Stromal cell of bone marrow (primary cell): ENCODE results near the gene EFCAB9.

Source experiments
- DNase-seq: peaks from one replicate; pipeline ENCODE4 v3.0.0-alpha.2; 2012; ENCODE audit warnings: low read depth

The EFCAB9 gene

DNA sequence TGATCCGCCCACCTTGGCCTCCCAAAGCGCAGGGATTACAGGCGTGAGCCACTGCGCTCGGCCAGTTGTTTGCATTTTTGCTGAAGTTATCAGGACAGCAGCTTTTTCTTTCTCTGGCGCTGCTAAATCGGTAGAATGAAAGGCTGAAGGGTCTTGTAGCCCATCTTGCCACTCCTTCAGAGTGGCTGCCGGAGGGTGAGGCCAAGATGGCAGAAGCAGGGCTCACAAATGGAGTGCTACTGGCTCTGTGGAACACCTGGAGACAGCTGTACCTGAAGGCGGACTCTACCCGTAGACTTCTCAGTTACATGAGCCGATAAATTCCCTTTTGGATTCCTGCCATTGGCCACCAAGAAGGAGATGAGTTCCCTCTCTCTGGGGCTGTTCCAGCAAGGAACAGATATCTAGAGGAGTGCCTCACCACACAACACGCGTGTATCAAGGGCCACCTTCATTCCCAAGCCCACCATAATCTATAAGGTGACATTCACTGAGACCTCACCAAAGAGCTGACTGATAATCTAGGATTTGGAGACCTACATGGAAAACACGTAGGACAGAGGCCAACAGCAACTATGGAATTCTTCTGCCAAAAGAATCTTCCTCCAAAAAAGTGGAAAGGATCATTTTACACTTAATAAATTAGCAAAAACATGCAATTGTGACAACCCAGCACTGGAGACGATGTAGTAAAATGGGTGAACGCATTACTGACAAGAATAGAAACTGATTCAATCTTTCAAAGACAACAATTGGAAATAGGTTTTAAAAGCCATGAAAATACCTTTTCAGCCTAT lies 27.7 kb upstream of the EFCAB9 start:
- no peak for DNase-seq

DNA sequence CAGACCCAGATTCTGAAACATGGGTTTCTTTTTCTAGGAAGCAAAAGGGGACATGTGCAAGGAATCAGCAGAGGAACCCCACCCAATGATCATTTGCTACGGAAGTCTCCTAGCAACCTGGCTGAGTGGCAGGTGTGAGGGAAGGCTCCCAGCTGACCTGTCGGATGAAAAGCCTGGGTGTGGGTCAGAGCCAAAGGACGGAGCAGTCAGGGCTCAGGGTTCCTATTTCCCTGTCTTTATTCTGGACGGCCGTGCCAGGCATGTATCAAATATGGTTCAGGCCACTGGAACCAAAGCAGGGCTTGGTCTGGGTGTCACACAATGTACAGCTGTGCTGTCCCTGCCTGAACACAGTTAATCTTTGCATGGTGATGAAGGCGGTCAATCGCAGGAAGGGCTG lies 26.1 kb upstream of the EFCAB9 start:
- DNase-seq: no peak

DNA sequence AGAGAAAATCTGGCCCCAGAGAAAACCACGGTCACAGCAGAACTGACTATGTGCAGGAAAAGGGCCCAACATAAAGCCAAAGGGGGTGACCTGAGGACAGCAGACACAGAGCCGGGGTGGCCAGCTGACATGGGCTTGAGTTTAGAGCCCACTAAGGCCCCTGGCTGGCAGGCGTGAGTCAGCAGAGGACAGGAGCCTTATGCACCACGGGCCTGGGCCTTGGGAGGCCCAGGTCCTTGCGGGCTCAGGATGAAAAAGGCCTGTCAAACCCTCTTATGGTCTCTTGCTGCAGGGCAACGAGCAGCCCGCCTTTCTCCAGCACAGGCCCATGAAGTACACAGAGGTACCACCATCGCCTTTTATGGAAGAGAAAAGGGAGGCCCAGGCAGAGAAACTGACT lies 25.7 kb upstream of the EFCAB9 start:
- no peak for DNase-seq

DNA sequence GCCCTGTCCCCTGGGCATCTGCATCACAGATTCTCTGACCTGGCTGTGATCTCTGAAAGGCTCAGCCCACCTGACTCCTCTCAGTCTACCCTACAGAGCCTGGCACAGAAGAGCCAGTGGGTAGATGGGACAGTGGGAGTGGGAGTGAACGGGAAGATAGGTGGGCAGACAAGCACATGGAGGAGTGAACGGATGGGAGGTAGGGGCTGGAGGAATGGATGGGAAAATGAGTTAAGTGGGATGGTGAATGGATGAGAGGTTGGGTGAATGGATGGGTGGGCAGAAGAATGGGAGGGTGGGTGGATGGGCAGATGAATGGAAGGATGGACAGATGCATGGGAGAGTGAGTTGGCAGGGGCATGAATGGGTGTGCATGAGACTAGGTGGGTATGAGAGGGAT lies 24.8 kb upstream of the EFCAB9 start:
- no peak for DNase-seq

DNA sequence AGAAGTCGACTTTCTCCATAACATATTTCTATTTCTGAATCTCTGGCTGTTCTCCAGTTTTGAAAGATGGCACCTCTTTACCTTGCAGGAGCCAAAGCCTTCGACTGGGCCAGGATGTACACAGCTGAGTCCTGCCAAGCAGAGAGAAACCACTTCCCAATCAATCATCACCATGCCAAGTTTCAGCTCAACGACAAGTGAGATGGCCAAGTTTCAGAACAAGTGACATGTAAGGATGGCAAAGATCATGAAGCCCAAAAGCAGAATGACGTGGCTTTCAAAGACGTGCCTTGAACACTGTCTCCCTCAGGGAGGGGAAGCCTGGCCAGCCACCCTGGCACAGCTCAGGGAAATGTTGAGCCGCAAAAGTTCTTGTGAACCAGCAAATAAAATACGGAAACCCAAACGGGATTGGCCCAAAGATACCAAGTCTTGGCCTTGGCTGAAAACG lies 23.7 kb upstream of the EFCAB9 start:
- DNase-seq: no peak

DNA sequence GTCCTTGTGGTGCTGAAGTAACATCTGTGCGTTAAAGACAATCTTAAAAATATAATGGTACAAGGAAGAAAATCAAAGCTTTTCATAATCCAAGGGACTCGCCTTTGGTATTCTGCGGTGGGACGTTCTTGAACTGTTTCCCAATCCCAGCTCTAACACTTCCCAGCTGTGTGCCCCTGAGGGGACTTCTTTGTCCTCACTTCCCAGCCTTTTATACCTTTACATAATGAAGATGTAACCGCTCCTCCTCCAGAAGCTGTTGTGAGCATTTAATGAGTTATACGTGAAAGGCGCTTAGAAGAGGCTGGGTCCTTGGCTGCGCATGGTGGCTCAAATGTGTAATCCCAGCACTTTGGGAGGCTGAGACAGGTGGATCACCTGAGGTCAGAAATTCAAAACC lies 22.9 kb upstream of the EFCAB9 start:
- DNase-seq: no peak

DNA sequence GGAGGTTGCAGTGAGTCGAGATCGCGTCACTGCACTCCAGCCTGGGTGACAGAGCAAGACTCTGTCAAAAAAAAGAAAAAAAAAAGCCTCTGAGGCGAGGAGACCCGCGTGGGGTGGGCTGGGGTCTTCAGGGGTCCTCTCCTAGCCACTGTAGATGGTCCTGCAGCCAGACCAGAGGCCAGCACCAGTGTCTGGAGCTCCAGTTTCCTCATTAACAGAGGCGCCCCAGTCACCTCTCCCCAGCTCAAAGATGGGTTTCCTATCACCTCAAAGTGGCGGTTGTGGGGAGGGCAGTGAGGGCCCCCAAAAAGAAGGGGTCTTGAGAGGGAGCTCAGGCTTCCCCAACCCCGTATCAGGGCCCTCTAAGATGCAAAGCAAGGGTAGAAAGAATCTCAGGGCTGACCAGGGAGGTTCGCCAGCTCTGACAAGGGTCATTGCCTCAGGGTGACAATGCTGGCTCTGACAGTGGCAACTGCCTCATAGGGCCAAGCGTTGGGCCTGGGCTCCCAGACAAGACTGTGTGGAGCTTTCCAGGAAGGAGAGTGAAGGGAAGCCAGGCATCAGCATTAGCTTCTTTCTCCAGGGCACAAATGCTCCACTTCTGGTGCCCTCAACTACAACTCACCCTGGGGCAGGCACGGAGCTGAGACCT lies 20.9 kb upstream of the EFCAB9 start:
- DNase-seq: no peak

DNA sequence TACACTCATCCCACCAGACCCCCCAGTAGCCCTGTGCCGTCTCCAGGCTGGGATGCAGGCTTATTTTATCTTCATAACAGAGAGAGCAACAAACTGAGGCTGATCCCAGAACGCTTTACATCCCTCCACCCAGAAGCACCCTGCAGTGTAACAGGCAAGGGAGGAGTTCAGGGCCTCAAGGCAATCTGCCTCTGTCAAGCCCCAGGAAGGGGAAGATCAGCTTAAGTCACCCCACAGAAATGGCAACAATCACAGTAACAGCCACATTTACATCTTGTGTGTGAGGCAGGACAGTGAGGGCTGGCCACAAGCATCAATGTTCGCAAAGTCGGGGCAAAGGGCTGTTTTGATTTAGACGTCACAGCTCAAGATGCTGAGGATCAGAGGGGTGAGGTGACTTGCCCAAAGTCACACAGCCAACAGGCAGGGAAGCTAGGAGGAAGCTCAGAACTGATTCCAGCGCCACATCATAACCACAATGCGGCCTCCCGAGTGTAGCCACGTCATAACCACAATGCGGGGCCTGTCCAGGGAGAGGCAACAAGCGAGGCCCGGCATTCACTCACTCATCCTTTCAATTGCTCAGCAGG lies 20.3 kb upstream of the EFCAB9 start:
- DNase-seq: no peak

DNA sequence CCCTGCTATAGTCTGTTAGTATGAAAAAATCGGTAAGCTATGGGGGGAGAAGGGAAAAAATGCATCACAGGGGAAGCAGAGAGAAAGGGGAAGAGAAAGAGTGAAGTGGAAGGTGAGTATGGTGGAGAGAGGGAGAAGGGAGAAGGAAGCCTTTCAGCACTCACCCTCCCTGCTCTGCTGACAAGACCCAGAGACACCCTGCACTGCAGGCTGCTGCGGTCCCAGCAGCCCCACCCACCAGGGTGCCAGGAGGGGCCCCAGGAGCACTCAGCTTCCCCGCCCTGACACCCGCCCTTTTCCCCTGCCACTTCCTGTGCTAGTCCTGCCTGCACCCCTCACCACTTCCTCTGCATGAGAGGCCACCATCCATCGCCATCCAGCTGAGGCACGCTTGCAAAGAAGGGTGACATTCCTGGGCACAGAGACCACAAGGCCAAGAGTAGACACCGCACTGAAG lies 18.7 kb upstream of the EFCAB9 start:
- DNase-seq: no peak

DNA sequence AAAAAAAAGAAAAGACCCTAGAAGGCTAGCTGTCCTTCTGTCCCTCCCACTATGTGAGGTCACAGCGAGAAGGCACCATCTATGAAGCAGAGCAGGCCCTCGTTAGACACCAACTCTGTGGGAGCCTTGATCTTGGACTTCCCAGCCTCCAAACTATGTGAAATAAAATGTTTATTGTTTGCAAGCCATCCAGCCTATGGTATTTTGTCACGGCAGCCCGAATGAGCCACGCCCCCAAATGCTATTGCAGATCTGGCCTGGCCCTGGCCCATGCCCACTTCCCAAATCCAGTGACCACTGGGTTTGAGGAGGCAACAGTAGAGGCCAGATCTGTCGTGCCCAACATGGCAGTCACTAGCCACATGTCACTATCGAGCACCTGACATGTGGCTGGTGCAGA lies 16.8 kb upstream of the EFCAB9 start:
- DNase-seq: no peak

DNA sequence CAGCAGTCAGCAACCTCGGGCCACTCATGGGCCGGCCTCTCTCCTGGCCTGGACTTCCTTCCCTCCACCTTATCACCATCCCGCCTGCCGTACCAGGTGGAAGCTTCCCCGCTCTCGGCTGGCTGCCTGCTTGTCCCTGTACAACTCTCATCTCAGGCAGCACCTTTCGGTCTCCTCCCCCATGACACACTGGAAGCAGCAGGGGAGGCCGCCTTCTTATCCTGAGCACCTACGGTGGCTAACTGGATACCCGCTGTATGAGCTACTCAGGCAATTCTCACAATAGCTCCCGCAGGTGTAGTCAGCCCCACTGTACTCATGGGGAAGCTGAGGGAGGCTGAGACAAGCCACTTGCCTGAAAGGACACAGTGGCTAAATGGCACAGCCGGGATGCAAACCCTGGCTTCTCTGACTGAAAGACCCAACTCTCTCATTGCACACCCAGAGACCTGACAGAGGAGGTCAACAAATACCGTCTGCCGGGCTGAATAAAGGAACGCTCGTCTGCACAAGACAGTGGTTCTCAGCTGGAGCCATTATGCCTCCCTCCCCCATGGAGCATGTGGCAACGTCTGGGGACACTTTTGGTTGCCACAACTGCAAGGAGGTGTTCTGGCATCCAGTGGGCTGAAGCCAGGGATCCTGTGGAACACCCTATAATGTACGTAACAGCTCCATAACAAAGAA lies 15.5 kb upstream of the EFCAB9 start:
- DNase-seq: no peak

DNA sequence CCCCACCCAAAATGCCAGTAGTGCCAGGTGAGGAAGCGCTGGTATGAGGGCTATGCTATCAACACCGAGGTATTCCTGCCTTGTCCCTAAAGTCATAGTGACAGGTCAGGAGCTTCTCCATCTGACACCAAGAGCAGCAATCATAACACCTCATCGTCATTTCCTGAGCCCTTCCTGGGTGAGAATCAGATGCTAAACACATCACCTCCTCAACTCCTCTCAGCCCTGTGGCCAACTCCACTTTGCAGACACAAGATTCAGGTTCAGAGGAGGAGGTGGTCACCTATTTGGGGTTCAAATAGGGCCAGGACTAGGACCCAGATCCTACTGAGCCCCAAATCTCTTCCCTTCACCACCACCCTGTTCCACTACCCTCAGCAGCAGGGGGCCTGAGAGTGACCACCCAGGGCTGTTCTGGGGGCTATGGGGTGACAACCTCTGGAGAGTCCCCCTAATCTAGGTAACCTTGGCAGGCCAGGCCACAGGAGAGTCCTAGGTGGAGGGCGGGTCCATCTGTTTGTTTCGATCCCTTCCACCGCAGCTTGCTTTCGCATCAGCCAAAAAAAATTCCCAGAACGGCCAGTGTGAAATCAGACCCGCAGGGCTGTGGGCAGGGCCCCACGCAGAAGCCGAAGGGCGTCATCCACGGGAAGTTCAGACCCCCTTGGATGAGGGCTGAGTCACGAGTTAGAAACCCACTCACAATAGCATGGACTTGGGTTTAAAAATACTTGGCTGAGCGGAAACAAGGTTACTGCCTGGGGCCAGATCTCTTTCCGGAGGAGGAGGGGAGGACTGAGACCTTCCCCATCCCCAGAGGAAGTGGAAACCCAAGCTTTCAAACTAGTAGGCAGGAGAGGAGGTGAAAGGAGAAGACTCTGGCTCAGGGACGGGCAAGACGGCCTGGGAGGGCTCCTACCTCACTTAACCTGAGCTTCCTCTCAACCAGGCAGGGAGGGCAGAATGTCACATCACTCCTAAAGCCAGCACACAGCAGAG lies 14.7 kb upstream of the EFCAB9 start:
- no peak for DNase-seq

DNA sequence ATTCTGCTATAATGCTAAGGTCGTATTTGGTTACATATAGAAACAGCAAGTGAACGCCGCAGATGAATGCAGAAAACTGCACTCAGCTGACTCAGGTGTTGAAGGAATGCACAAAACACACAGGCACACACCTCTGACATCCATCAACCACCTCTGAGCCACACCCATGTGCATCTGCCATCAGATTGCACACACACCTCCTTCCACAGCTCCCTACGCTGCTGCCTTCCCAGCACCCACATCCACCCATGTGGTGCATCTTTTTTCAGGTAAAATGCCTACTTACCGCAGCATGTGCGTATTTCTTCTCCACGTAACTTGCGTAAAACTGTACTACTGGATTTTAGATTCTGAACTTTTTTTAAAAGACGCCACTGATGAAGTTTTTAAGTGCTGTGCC lies 13.0 kb upstream of the EFCAB9 start:
- DNase-seq: no peak

DNA sequence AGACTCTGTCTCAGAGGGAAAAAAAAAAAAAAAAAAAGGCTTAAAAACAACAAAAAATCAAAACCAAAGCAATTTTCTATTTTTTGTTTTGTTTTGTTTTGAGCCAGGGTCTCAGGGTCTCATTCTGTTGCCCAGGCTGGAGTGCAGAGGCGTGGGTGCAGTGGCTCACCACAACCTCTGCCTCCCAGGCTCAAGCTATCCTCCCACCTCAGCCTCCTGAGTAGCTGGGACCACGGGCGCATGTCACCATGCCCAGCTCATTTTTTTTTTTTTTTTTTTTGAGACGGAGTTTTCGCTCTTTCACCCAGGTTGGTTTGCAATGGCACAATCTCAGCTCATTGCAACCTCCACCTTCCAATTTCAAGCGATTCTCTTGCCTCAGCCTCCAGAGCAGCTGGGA lies 11.7 kb upstream of the EFCAB9 start:
- DNase-seq: no peak

DNA sequence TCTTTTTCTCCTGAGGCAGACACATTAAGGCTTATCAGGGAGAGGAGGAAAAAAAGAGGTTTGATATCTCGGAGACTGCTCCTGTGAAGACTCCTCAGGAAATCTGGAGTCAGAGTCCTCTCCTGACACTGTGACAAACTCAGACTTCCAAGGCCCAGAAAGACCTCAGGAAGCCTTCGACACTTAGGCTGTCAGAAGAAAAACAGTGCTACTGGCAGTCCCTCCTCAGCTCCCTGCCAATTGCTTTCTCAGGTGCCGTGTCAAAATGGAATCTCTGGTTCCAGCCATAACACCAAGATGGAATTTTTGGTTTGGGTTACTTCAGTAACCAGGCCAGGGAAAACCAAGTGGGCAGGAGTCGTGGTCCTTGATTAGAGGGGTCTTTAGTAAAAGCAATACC lies 10.1 kb upstream of the EFCAB9 start:
- DNase-seq: no peak

DNA sequence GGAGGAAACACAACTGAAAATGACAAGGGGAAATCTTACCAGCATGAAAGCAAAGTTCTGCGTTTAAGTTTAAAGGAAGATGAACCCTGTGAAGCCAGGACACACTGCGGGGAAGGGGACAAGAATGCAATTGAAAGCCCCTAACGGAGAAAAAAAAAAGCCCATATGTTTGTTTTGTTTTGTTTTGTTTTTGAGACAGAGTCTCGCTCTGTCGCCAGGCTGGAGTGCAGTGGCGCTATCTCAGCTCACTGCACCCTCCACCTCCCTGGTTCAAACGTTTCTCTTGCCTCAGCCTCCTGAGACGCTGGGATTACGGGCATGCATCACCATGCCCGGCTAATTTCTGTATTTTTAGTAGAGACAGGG lies 8.9 kb upstream of the EFCAB9 start:
- DNase-seq: no peak

DNA sequence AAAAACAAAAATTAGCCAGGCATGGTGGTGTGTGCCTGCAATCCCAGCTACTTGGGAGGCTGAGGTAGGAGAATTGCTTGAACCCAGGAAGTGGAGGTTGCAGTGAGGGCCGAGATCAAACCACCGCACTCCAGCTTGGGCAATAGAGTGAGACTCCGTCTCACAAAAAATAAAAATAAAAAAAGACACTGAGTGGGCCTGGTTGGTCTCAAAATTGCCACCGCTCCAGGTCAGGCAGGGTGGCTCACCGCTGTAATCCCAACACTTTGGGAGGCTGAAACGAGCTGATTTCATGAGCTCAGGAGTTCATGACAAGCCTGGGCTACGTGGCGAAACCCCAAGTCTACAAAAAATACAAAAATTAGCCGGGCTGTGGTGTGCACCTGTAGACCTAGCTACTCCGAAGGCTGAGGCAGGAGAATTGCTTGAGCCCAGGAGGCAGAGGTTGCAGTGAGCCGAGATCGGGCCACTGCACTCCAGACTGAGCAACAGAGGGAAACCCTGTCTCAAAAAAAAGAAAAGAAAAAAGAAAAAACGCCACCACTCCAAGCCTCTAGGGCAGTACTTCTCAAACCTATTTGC lies 7.8 kb upstream of the EFCAB9 start:
- no peak for DNase-seq

DNA sequence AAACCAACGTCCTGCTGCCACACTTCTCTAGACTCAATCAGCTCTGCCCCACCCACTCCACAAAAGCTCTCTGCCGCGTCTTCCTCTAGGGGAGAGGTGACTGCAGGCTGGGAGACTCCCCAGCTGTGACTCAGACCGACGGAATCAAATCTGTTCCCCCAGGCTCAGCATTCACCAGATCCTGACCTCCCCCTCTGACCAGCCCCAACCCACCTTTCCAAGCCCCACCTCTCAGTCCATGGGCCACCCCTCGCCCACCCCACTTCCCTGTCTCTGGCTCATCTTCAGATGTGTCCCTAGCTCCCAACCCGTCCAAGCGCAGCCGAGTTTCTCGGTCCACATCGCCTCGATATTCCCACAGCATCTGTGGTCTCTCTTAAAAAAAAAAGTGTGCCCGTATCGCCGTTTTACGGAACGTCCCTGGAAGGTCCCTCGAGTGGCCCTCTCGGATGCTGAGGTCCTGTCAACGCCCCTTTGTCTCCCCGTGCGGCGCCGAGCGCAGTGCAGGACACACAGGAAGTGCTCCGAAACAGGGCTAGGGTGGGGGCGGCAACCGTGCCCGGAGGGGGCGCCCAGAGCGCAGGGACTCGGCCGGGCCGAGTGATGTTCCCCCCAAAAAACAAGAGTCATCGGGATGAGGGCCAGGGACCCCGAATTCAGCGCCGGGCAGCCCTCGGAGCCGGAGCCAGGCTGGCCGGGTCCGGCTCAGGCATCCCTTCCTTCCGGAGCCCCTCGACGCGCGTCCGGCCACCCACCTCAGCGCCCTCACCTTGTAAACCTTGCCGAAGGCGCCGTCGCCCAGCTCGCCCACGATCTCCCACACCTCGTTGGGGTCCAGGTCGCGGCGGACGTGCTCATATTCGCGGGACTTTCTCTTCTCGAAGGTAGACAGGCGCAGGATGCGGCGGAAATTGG lies 6.6 kb upstream of the EFCAB9 start:
- DNase-seq: no peak

DNA sequence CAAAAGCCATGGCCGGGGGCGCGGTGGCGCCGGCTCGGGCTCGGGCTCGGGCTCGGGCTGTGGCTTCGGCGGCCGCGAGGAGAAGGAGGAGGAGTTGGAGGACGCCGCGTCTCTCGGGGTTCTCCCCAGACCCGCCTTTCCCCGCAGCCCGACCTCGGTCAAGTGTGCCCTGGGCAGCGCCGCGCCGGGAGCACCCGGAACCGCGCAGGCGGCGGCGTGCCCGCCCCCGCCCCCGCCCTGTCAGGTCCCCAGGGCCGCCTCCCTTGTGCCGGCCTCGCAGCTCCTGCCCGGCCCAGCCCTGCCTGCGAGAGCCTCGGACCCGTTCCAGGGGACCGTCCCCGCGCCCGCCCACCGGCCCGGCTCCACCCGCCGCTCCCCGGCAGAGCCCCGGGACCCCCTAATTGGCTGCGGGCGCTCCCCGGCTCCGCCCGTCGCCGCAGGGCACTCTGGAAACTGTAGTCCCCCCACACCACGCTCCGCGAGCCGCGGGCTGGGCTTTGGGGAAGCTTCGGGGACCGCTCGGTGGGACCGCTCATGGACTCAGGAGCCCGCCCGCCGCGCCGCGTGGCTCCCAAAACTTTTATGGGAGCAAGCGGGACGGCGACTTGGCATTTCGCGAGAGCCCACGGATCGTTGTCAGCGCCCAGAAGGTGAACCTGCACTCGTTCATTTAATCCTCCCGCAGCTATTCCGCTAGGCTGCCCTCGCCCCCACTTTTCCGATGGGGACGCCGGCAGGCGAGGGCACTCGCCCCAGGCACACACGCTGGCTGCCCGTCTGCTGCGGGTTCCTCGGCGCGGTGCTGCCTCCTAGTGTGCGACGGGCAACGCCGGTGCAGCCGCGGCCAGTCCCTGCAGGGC lies 5.7 kb upstream of the EFCAB9 start, which contains the start of gene STK10:
STK10 (minus strand) TSS at position 192 of the 860 bp plus-strand sequence; CDS start at position 10, 182 bp downstream.
- DNase-seq: peak; percentile 82
